Measurements from ENCODE around the gene TMX3. TPM values are rescaled to one million over a fixed set of nuclear protein-coding genes. Genes with fewer than 3 reads are reported as not detected.

TMX3 gene
- total RNA-seq, 1 experiment from 2014 or later, result 37.4 TPM

- in situ Hi-C loops (cut with HindIII; ENCODE audit: low pct_unique_long_range_greater_than_20kb, low sequenced_read_pairs), result no loop called here
These were observed 7.3 kb downstream of the TMX3 start for GRCh38 chr18:68707646-68708045.

GRCh38 chr18:68705119-68705518 is 9.8 kb downstream of the TMX3 start:
- in situ Hi-C loops (cut with HindIII; ENCODE audit: low pct_unique_long_range_greater_than_20kb, low sequenced_read_pairs) (no loop called here), intact Hi-C loops (cut with micrococcal nuclease; ENCODE audit: unreplicated experiment) (no loop called here)
- H3K36me3 ChIP-seq (ENCODE audit: control insufficient read depth, insufficient read depth, low read length), result peaks cover 15% of the 10 kb centered on the region
- POLR2A ChIA-PET, result no interaction called here
- CTCF ChIA-PET, result no interaction called here
- H3K4me1 ChIP-seq (ENCODE audit: control insufficient read depth, insufficient read depth, low read length), result no peaks in the 10 kb centered on the region
- no peak for TF ChIP-seq SIN3A (IDR thresholded peaks at IDR 0.05; ENCODE audit: borderline replicate concordance, insufficient read depth, low read depth, low read length)
- no peak for TF ChIP-seq TCF7L2 (IDR thresholded peaks at IDR 0.05; ENCODE audit: low read depth, low read length)
- no peak for TF ChIP-seq CTCF (IDR thresholded peaks at IDR 0.05)
- TF ChIP-seq POLR2AphosphoS5 (IDR thresholded peaks at IDR 0.05; ENCODE audit: low read depth, low read length), result no peak
- TF ChIP-seq REST (IDR thresholded peaks at IDR 0.05; ENCODE audit: insufficient read depth in 1 of 2, low read depth in 2 of 2, low read length in 1 of 2), result no peak
- H3K27ac ChIP-seq (ENCODE audit: low read length), result no peak overlapping the region
- no TSS peak for BruUV-seq (replicated peaks)
- H3K4me3 ChIP-seq (ENCODE audit: low read depth in 2 of 2, low read length in 2 of 2), result no peak overlapping the region
- DNase-seq (ENCODE audit: low read depth, low spot score) (no peak), ATAC-seq (no peak)
- no peaks in the 10 kb centered on the region for H3K27me3 ChIP-seq (ENCODE audit: control insufficient read depth, insufficient read depth, low read length)
- H3K9me3 ChIP-seq (ENCODE audit: control insufficient read depth, insufficient read depth, low read depth, low read length), result no peaks in the 10 kb centered on the region

More at GRCh38 chr18:68707646-68708045, 7.3 kb downstream of the TMX3 start:
- Histone ChIP-seq H3K4me3 (ENCODE audit: low read depth in 2 of 2, low read length in 2 of 2) (no peak overlapping the region), H3K36me3 (ENCODE audit: control insufficient read depth, insufficient read depth, low read length) (peaks cover 22% of the 10 kb centered on the region), H3K27me3 (ENCODE audit: control insufficient read depth, insufficient read depth, low read length) (no peaks in the 10 kb centered on the region), H3K9me3 (ENCODE audit: control insufficient read depth, insufficient read depth, low read depth, low read length) (no peaks in the 10 kb centered on the region), H3K27ac (ENCODE audit: low read length) (no peak overlapping the region), H3K4me1 (ENCODE audit: control insufficient read depth, insufficient read depth, low read length) (no peaks in the 10 kb centered on the region)
- no TSS peak for BruUV-seq (replicated peaks)
- ATAC-seq, result no peak
- POLR2A ChIA-PET, result no interaction called here
- TF ChIP-seq SIN3A (IDR thresholded peaks at IDR 0.05; ENCODE audit: borderline replicate concordance, insufficient read depth, low read depth, low read length), result no peak
- no peak for TF ChIP-seq TCF7L2 (IDR thresholded peaks at IDR 0.05; ENCODE audit: low read depth, low read length)
- TF ChIP-seq POLR2AphosphoS5 (IDR thresholded peaks at IDR 0.05; ENCODE audit: low read depth, low read length), result no peak
- no peak for TF ChIP-seq CTCF (IDR thresholded peaks at IDR 0.05)
- no peak for TF ChIP-seq REST (IDR thresholded peaks at IDR 0.05; ENCODE audit: insufficient read depth in 1 of 2, low read depth in 2 of 2, low read length in 1 of 2)
- DNase-seq (ENCODE audit: low read depth, low spot score), result no peak
- CTCF ChIA-PET, result interaction anchor here (0.6 kb wide), 1 partner anchor 243 kb away, joined by 4 read pairs; no protein-coding TSS in a partner anchor
- intact Hi-C loops (cut with micrococcal nuclease; ENCODE audit: unreplicated experiment), result no loop called here

Measured in Panc1 (cell line).